Measurements from ENCODE around the gene PTGR3.

Gene PTGR3

DNA sequence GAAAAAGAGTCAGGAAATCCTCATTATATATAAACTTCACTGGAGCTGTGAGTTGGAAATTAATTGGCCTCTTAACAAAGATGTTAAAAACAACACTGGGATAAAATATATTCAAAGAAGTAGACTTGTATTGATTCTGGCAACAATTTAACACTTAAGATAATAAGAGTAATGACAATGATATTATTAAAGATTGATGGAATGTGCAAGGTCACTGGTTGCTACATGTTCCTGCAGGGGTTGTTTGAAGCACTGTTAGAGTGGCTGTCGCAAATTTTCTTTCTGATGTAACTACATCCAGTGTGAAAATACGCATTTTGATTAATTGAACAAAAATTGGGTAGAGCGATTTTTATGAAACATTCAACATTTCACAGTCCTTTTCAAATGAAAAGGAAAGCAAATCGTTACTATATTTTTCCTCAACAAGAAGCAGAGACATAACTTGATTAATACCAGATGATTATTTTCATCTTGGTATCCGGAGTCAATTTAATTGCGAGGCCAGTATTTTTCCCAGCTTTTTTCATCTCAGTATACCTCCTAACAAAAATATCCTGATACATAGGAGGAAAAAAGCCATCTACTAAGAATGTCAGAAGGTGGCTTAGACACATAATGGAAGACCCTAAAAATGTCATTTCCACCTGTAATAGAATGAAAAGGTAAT is 6.1 kb downstream of the PTGR3 start:
- DNase-seq (ENCODE audit: low spot score) = no peak

DNA sequence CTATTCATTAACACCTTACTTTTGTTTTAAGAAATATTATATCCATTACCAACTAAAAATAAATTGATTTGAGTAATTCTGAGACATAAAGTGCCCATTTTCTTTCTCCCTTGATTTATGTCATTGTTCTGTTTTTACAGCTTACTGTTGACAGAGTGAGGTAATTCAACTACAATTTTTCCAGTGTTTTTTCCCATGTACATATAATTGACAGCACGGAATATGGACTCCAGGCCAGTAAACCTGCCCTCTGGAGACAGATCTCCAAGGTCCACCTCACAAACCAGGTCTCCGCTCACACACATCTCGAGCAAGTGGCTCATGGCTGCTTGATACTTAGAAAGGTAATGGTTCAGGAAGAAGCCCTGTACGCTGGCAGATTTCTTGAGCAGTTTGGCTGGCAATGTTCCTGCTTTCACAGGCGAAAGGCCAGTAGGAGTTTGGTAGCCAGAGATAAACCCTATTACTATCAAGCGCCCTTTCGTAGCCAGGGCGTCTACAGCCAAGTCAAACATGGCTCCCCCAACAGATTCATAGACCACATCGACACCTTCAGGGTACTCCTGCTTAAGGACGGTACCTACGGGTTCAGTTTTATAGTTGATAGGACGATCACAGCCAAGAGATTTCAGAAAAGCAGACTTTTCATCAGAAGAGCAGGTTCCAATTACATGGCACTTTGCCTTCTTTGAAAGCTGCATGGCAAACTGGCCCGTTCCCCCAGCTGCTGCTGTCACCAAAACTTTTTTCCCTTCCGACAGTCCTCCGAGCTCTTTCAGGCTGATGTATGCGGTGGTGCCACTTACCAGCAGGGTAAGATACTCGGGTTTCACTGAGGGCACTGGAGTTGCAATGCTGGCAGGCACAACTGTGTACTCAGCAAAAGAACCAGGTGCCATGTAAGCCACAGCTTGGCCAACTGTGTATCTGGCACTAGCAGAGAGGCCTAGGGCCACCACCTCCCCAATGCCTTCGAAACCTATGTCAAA is 7.4 kb downstream of the PTGR3 start:
- DNase-seq (ENCODE audit: low spot score) = no peak

DNA sequence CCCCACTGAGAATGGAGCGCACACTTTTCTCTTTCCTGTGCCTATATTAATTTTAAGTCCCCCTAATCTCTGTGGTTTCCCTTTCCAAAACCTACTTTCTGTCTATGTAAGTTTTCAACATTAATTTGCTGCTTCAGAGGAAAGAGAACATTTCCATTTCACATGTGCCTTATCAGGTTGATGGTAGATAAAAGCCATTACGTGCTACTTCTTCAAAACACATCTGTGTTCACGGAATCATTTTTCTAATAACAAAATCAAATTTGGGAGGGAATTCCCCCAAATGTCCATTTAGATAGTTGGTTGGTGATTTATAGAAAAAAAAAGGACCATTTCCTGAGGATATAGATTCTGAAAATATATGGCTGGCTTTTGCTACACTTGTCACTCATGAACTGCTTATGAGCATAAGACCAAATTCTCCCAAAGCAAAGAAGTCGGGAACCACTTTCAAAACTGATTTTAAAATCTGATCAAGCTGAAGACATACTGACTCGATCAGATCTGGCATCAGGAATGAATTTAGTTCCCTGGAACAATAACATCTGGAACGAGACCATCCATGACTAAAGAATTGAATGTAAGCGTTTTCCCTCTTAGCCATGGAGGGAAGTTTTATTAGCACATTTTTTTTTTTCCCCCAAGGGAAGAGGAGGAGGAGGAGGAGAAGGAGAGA is 8.2 kb downstream of the PTGR3 start:
- no peak for DNase-seq (ENCODE audit: low spot score)

DNA sequence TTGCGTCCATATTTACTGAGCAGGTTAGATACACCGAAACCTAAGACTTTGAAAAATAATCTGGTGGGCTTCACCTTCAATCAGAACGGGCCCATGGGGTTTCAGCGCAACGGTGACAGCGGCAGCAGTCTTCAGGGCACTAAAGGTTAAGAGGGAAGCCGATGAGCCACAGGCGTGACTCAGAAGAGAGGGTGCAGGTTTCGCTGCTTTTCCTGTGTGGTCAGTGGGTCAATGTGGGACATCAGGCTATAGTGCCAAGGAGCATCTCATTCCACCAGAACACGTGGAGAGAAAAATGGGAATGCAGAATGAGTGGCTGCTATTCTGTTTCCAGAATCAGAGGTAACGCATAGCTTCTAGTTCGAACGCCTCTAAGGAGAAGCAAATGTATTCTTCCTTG is 8.9 kb downstream of the PTGR3 start:
- DNase-seq (ENCODE audit: low spot score) = no peak

DNA sequence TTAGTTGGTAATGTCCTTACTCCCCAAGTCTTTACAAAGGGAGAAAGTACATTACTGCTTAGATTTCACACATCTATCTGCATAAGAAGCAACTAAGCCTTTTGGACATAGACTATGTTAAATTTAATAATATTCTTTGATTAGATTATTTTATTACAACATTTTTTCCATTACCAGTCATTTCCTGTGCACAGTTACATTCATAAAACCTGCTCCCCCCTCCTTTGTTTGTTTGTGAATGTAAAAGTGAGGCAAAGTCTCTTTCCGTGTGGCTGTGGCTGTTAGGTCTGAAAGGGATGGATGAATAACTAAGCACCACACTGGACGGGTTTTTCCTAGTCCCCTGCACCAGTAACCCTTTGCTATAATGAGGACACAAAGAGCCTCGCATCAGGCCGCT is 9.6 kb downstream of the PTGR3 start:
- DNase-seq (ENCODE audit: low spot score) = no peak

DNA sequence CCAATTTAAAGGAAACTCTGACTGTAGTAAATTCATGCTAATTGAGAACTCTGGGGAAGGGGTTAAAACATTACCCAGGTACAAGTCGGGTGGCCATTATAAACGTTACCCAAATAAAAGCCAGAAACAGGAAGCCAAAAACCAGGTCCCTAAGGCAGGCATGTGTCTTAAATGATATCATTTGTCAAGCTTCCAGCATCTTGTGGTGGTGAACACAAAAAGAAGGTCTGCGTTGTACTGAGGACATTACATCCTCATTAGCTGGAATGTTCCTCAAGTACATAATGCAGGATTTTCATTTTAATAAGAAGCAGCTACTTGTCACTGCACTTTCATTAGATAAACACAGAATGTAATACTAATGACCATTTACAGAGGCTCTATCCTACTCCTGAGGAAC is 10.9 kb downstream of the PTGR3 start:
- DNase-seq (ENCODE audit: low spot score) = no peak

DNA sequence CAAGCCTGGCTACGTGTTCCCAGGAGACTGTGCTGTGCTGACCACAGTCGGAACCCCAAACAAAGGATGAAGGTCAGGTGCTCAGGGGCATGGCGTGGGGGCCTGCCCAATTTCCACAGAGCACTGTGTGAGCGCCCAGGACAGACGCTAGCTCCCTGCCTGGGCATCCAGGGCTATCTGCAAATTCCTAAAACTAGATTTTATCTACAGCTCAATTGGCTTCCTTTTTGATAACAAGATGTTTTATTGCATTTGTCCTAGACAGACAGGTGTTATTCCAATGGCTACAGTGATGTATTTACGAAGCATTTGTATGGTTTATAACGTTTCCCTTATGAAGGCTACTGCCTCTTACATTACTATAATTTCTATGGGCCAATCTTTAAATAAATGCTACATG is 16.0 kb downstream of the PTGR3 start:
- no peak for DNase-seq (ENCODE audit: low spot score)

DNA sequence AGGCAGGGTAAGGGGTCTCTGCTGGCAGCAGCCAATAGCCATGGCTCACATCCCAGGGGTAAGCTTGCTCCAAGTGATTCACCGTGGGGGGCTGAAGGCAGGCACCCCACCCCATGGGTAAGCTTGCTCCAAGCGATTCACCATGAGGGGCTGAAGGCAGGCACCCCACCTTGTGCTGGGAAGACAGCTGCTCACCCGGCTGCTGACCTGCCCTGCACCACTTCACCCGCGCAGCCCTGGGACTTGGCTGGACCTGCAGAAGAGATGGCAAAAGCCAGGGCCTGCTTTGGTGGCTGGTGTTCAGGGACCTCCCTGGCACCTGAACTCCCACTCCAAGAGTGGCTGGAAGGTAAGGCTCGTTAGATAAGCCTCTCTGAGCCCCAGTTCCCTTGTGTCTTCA is 19.2 kb downstream of the PTGR3 start:
- DNase-seq (ENCODE audit: low spot score) = no peak

DNA sequence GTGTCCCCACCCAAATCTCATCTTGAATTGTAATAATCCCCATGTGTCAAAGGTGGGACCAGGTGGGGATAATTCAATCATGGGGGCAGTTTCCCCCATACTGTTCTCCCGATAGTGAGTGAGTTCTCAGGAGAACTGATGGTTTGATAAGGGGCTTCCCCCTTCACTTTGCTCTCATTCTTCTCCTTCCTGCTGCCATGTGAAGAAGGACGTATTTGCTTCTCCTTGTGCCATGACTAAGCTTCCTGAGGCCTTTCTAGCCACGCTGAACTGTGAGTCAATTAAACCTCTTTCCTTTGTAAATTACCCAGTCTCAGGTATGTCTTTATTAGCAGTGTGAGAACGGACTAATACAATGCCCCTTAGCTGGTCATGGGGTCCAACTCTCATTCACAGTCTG is 21.2 kb downstream of the PTGR3 start:
- DNase-seq (ENCODE audit: low spot score) = peak; percentile 14

DNA sequence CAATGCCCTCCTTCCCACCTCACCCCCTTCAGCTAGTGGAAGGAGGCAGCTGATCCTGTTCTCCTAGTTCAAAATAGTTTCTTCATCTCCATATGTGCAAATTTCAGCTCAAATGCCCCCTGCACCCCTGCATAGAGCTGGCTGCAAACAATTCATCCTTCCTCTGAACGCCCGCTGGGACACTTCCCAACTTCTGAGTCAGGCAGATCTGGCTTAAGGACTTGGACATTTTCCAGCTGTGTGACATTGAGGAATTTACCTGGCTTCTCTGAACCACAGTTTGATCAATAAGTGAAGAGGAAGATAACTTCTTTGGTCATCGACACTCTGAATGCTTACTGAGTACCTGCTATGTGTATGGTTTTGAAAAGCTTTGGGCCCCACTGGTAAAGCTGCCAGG is 23.5 kb downstream of the PTGR3 start:
- peak; percentile 48 for DNase-seq (ENCODE audit: low spot score)

DNA sequence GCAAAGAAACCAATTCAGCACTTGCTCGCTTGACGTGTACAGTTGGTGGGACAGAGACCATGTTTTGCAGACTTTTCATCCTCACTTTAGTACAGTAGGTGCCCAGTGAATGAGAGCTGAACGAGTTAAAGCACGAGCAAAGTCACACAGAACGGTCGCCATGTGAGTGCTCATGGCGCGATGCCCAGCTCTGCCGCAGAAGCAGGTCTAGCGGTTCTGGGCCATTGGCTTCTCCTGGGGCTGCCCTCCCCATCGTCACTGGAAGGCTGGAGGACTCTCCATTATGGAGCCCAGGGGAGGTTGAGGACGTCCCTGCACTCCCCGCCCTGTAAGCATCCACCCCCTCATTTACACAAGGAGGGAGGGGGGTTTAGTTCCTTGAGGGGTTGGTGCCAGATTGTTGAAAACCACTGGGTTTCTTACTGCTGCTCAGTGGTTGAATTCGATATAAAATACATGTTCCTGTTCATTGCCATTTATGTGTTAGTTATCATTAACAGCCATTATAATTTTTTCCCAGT is 24.9 kb downstream of the PTGR3 start:
- DNase-seq (ENCODE audit: low spot score) = peak; percentile 64

DNA sequence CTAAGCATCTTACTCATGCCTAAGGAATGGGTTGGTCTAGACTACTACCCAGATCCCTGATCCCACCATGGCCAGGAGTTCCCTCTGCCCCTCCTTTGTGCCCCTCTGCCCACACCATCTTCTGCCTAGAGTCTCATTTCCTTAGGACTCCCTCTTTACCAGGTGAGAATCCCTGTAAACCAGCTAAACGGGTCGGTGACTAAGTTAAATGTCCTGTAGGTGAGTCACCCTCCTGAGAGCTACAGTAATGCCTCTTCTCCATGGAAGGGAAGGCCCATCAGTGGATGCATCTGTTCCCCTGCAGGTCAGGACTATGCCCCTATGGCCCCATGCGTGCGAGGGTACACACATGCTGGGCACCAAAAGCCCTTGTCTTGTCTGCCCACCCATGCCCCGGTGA is 25.4 kb downstream of the PTGR3 start:
- DNase-seq (ENCODE audit: low spot score) = peak; percentile 89

DNA sequence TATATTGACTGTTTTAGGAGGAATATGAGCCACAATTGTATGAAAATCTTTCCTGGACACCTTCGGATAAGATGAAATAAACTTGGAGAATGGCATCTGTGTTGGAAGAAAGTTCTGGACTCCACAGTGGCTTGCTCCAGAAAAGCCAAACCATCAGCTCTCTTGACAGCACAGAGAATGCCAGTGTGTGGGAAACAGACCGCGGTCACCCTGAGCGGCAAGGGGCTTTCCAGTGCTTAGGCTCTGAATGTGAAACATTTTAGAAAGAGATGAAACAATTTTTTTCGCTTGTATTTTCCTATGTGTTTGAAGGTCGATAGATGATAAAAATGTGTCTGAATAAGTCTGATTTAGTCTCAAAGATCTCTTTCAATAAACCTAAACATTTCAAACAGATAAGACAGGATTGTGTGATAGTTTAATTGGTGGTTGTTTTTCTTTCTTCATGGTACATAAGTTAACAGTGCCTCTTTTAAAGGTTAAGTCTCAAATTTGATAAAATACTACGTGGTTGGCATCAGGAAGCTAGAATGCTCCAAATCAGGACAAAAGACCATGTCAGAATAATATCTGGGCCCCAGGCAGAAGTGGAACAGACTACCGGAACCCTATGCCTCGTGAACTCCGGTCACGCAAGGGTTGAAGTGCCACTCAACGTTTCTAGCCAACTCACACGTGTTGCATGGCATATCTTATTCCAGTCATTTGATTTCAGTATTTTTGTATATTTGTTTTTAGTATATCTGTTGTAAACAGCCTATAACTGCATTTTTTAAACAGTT is 28.9 kb downstream of the PTGR3 start:
- DNase-seq (ENCODE audit: low spot score) = no peak

DNA sequence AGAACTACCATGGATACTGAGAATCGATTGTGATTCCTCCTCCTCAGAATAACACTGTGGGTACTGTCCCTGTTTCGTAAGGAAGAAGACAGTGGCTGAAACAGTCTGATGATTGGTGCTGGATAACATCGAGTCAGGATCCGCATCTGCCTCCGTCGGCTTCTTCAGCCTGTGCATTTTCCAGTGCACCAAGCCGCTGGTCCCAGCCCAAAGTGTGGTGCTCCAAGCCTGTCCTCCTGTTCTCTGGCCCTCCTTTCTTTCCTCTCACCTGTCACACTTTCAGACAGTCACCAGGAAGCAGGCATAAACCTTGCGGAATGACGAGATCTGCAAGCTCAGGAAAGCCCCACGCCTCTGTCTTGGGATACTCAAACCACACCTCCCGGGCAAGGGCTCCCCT is 30.6 kb downstream of the PTGR3 start:
- DNase-seq (ENCODE audit: low spot score) = no peak

DNA sequence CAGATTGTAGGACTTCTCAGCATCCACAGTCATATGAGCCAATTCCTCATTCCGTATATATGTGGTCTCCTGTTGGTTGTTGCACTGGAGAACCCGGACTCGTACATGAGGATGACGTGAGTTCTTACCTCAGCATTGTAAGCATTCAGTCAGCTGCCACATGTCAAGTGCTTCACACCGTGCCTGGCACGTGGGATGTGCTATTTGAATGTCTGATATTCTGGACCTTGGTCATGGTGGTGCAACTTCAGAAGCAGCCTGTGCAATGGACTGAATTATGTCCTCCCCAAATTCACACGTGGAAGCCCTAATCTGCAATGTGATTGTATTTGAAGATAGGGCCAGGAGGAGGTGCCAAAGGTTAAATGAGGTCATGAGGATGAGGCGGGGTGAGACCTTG is 32.1 kb downstream of the PTGR3 start:
- DNase-seq (ENCODE audit: low spot score) = no peak

DNA sequence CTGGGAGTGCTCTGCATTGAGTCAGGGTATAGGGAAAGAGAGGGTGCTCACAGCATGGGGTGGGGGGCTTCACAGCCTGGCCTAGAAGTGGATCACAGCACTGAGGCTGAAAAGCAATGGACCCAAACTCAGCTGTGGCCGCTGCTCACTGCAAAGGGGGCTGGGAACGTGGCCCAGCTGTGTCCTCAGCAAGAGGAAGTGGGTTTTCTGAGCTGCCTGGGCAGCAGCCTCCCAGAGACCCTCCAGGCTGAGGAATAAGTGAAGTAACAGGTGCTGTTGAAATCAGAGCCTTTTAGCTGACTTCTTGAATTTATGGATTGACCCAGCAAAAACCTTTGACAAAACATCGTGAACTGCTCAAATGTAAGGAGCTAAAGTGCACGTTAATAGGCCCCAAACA is 35.2 kb downstream of the PTGR3 start:
- no peak for DNase-seq (ENCODE audit: low spot score)

DNA sequence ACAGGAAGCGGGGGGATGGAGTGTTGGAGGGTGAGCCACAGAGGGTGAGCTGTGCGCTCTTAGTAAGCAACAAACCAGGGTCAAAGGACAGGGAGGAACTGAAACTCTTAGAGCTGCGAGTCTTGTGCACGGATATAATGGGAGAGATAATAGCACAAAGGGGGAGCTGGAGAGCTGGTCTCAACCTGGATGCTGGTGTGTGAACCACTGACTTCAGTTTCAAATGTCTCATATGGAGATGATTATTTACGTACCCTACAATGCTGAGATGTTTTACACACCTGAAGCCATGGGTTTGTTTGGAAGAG is 35.9 kb downstream of the PTGR3 start:
- peak; percentile 9 for DNase-seq (ENCODE audit: low spot score)

DNA sequence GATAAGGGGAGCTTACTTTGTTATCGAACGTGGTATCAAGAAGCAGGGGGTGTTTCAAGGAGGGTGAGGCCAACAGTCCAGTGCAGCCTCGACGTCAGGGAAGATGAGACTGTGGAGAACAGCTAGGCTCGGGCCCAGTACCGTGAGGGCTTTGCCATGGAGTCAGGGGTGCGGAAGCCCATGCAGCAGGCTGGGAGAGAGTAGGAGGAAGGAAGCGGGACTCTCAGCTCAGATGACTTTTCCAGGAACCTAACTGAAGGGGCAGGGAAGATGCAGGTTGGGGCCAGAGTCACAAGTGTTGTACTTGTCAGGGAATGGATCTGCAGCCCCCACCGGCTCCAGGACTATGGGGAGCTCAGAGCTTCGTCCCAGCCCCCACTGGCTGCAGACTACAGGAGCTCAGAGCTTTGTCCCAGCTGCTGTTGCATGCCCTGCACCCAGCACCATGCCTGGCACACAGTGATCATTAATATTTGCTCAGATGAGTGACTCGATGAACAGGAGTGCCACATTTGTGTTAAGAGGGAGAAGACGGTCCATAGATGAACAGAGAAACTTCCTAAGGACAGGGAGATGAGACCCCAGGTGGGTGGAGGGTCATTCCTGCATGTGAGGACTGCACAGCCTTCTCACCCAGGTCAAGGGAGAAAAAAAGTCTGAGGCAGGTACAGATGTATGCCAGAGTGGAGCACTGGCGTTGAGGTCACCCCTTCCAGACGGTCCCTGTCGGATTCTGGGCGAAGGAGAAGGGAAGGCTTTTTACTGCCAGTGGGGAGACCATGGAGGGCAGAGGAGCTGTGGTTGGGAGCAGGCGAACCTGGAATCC is 36.4 kb downstream of the PTGR3 start:
- no peak for DNase-seq (ENCODE audit: low spot score)

DNA sequence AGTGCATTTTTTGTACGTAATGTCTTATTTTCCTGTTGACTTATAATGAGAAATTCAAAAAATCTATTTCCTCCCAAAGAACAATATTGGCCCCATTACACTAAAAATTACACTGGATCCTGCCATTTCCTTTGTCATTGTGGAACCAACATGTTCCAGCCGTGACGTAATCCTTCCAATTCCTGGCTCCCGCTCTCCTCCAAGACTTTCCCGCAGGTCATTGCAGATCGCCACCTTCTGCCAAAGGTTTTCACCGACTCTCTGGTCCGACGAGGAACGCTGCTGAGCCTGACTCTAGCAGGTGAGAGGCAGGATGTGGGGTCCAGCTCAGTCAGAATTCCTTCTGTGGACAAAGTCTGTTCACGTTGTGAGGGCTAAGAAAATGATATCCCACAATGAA is 38.0 kb downstream of the PTGR3 start:
- DNase-seq (ENCODE audit: low spot score) = no peak

DNA sequence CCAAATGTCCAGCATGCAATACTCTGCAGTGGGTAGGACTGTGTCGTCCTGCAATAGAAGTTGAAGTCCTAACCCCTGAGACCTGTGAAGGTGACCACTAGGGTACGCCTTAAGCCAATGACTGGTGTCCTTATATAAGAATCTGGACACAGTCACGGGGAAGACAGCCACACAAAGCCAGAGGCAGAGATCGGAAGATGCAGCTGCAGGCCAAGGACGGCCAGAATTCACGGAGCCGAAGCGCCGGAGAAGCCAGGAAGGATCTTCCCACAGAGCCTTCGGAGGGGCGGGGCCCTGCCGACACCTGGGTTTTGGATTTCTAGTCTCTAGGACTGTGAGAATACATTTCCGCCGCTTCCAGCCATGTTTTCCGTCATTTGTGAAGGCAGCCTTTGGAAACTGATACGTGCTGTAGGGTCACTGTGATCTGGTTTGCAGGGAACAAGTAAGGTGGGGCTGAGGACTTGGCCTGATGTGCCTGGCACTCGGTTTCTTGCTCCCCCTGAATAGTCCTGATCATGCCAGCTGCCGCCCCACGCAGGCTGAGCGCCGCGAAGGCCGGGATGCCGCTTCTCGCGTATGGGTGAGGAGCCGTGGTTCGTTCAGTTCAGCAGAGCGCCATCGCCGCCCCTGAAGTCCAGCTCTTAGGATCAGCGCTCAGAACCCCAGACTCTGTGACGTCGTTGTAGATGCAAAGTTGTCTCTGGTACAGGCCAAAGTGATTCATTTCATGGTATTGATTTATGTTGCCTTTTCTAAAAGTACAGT is 38.7 kb downstream of the PTGR3 start:
- peak; percentile 7 for DNase-seq (ENCODE audit: low spot score)
